Stimulated activated CD4-positive, alpha-beta T cell treated with anti-CD3 and anti-CD28 coated beads, Interleukin-12 subunit alpha, Interleukin-12 subunit beta, amount 100 ng/mL, for 4 hours (primary cell): ENCODE data around the gene RETREG1.
"Not testable (repeated sequence)": the region's sequence is repeated elsewhere in the genome, so short reads cannot be mapped to it uniquely, and the experiment has no call there.

Source experiments
- DNase-seq: peaks from one replicate; pipeline ENCODE4 v3.0.0-alpha.2; 2020

The RETREG1 gene

GRCh38 chr5:16446993-16447392 is 169.8 kb downstream of the RETREG1 start:
- DNase-seq, result no peak

DNA sequence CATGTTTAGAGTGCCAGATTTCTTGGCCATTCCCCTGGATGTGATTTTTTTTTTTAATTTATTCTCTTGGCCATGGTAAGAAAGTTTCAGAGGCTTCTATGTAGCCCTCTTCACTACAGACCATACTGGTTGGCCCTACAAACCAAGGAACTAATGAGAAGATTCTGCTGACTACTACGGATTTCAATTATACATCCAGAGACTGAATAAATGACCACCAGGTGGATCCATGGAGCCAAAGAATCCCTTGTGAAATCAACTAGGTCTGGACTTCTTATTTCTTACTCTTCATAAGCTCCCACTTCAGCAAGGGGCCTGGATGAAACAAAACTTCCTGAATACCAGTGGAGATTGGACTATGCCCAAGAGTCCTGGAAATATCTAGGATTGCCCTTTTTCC is 178.8 kb downstream of the RETREG1 start:
- DNase-seq, result no peak

DNA sequence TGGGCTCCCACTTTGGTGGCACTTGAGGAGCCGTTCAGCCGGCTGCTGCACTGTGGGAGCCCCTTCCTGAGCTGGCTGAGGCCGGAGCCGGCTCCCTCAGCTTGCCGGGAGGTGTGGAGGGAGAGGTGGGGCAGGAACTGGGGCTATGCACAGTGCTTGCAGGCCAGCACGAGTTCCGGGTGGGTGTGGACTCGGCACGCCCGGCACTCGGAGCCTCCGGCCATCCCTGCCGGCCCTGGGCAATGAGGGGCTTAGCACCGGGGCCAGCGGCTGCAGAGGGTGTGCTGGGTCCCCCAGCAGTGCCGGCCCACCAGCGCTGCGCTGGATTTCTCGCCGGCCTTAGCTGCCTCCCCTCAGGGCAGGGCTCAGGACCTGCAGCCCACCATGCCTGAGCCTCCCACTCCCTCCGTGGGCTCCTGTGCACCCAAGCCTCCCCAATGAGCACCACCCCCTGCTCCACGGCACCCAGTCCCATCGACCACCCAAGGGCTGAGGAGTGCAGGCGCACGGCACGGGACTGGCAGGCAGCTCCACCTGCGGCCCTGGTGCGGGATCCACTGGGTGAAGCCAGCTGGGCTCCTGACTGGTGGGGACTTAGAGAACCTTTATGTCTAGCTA is 180.6 kb downstream of the RETREG1 start:
- DNase-seq, result not testable (repeated sequence)

DNA sequence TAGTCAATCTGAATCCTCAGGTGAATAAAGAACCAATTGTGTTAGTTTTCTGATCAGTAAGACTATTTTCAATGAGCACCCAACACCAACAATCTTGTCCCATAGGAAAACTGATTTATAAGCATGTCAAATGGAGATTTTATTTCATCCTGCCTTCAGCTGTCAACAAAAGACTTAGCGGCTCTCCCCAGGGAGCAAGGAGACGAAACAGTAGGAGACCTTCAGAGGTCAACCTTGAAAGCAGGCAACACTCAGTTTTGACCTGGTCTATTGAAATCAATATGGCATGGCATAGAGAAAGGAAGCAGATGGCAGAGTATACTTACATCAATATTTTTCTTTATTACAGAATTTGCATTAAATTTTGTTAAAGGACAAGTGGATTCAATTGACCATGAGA is 185.3 kb downstream of the RETREG1 start:
- DNase-seq, result no peak

GRCh38 chr5:16430349-16431089 is 186.3 kb downstream of the RETREG1 start:
- DNase-seq, result no peak

- no peak for DNase-seq
These were observed 188.4 kb downstream of the RETREG1 start for GRCh38 chr5:16428359-16428758.

- no peak for DNase-seq
These were observed 189.2 kb downstream of the RETREG1 start for GRCh38 chr5:16427587-16427986.
